ENCODE results near the gene ZNF554.
"Not testable (repeated sequence)": the region's sequence is repeated elsewhere in the genome, so short reads cannot be mapped to it uniquely, and the experiment has no call there.

The ZNF554 gene

DNA sequence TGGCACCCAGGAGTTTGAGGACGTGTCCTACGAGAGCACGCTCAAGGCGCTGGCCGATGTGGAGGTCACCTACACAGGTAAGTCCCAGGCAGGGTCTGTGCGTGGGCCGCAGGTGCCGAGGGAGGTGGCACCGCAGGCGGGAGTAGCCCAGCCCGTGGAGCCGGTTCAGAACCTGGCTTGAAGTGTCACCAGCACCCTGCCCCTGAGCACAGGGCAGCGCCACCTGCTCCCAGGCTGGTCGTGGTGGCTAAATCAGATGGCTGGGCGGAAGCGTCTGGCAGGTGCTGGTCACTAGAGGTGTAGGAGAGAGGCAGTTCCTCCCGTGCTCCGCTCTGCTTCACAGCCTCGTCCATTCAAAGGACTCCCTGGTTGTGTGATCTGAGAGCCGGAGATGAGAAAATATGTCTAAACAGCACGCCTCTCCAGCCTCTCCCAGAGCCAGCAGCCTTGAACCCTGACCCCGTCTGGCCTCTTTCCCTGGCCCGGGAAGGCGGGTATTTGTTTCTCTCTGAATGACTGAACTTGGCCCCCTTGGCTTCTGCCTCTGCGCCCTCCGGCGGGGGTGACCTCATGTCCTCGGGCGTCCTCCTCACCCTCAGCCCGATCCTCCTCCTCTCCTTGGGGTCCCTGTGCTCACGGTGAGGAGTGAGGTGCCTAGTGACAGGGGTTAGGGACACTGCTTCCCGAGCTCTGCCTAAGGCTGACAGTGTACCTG, 29.0 kb upstream of the ZNF554 start:
- no peak for DNase-seq (ENCODE audit: low read depth, low spot score)

DNA sequence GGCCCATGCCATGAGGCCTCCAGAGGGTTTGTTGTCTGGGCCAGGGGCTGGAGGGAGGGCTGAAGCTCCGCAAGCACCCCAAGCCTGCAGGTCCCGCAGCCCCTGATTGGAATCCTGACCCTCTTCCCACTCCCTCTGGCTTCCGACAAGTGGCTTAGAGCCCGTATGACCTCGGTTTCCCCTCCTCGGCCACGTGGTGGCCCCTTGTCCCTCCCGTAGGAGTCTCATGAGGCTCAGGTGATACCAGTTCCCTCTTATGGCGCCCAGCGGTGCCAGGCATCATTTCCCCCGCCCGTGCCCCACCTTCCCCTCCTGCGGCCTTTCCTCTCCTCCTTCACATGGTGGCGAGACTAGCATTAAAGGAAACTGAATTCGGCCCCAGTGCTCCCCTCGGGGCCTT, 28.2 kb upstream of the ZNF554 start:
- DNase-seq (ENCODE audit: low read depth, low spot score) = no peak

DNA sequence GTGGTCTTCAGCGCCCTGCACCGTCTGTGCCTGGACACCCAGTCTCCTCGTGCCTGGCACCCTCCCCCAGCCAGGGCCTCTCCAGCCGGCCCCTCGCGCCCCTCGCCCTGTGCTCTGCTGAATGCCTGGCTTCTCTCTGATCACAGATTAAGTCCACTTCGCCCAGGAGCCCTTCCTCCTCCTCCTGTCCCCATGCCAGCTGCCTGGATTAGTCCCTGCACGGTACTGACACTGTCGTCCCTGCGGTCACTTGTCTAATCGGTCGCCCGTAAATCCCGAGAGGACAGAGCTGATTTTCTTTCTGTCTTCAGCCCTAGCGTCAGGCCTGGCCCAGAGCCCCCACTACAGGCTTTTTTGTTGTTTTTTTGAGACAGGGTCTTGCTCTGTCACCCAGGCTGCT, 27.8 kb upstream of the ZNF554 start:
- no peak for DNase-seq (ENCODE audit: low read depth, low spot score)

DNA sequence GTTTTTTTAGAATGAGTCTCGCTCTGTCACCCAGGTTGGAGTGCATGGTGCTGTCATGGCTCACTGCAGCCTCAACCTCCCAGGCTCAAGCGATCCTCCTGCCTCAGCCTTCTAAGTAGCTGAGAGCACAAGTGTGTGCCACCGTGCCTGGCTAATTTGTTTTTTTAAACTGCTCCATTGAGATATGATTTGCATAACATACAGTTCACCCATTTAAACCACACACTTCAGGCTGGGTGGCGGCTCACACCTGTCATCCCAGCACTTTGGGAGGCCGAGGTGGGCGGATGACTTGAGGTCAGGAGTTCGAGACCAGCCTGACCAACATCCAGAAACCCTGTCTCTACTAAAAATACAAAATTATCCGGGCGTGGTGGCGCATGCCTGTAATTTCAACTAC, 27.0 kb upstream of the ZNF554 start:
- not testable (repeated sequence) for DNase-seq (ENCODE audit: low read depth, low spot score)

DNA sequence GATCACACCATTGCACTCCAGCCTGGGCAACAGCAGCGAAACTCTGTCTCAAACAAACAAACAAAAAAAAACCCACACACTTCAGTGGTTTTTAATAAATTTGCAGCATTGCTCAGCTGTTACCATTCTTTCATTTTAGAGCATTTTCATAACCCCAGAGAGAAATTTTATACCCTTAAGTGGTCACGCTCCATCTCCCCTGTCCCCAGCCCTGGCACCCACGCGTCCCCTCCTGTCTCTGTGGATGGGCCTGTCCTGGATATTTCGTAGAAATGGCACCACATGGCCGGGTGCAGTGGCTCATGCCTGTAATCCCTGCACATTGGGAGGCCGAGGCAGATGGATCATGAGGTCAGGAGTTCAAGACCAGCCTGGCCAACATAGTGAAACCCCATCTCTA, 26.5 kb upstream of the ZNF554 start:
- no peak for DNase-seq (ENCODE audit: low read depth, low spot score)

DNA sequence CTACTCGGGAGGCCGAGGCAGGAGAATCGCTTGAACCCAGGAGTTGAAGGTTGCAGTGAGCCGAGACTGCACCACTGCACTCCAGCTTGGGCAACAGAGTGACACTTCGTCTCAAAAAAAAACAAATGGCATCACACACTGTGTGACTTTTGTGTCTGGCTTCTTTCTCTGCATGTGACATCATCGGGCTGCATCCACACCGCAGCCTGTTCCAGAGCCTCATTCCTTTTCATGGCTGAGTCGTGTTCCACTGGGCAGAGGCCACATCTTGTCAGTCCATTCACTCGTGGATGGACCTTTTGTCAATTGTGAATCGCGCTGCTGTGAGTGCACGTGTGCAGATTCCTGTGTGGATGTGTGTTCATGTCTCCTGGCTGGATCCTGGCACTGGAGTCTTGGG, 26.1 kb upstream of the ZNF554 start:
- DNase-seq (ENCODE audit: low read depth, low spot score) = no peak

DNA sequence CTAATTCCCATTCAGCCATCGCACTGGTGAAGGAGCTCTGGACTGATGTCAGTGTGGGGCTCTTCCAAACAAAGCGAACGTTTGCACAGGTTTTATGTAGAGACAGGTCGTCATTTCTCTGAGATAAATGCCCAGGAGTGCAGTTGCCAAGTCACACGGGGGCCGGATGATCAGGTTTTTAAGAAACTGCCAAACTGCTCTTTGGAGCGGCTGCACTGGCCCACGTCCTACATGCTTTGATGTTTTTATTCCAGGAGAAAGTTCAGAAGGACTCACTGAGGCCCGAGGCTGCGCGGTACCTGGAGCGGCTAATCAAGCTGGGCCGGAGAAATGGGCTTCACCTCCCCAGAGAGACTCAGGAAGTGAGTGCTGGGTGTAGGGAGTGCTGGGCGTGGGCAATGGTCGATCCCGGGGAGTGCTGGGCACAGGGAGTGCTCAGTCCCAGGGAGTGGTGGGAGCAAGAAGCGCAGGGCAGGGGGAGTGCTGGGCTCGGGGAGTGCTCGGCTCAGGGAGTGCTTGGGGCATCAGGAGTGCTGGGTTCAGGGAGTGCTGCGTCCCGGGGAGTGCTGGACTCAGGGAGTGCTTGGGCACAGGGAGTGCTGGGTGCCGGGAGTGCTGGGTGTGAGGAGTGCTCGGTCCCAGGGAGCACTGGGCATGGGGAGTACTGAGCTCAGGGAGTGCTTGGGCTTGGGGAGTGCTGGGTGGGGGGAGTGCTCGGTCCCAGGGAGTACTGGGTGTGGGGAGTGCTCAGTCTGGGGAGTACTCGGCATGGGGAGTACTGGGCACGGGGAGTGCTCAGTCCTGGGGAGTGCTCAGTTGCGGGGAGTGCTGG, 23.6 kb upstream of the ZNF554 start:
- DNase-seq (ENCODE audit: low read depth, low spot score) = no peak

DNA sequence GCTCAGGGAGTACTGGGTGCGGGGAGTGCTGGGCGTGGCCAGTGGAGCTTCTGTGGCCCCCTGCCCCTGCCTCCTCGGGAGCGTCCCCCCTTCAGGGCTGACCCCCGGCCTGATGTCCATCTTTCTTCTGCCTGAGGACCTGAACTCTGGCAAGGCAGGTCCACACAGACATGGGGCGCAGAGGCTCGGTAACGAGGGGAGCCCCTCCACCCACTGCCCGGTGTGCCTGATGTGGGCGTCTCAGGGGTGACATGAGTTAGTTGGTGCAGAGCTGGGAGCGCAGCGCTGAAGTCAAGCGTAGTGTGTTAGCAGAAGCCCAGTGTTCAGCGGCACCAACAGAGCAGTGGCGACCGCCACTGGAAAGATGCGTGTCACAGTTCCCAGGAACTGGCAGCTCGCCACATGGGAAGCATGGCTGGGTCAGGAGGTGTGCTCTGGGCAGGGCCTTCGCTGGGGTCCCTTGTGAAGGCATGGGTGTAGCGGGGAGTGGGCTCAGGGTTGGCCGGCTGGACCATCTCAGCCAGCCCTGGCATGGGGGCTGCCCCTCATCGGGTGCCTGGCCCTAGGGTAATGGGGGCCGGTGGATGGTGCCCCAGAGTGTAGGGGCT, 22.9 kb upstream of the ZNF554 start:
- DNase-seq (ENCODE audit: low read depth, low spot score) = no peak

DNA sequence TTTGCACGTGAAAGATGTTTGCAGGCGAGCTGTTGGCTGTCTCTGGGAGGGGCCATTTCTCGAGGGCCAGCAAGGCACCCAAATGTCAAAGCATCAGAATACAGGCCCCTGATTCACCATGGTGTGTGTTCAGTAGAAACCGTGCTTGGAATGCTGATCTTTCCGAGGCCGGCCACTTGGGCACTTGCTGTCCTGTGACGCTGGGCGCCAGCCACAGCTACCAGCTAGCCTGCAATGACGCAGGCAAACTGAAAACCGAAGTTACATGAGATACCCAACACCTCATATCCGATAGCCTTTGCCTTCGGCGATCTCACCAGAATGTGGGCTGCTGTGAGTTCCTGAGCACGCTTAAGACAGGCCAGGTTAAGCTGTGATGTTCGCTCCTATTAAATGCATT, 22.4 kb upstream of the ZNF554 start:
- DNase-seq (ENCODE audit: low read depth, low spot score) = no peak

DNA sequence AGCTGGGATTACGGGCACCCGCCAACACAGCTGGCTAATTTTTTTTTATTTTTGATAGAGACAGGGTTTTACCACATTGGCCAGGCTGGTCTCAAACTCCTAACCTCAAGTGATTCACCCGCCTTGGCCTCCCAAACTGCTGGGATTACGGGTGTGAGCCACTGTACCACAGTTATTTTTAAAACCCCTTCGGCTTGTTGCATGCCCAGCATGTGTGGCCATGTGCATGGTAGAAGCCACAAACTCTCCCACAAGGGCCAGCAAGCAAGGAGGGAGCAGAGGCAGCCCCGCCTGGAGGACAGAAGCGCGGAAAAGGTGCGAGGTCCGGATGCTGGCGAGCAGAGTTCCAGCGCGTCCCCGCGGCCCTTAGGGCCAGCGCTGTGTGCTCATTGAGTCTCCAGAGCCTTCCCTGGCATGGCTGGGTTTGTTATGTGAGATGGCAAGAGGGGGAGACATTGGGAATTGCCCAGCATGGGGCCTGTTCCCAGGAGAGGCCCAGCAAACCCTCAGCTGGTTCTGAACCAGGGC, 21.4 kb upstream of the ZNF554 start:
- no peak for DNase-seq (ENCODE audit: low read depth, low spot score)

DNA sequence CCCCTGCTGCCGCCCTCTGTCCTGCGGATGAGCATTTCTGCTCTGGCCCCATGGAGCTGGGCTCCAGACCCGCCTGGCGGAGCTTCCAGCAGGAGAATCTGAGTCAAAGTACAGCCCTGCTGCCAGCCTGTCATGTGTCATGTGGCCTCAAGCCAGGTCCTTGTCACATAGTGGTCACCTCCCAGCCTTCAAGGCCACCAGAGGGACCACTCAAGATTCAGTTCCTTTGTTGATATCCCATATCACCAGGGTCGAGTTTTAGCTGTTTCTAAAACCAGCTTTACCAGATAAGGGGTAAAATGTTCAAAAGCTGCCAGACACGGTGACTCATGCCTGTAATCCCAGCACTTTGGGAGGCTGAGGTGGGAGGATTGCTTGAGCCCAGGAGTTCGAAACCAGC, 20.9 kb upstream of the ZNF554 start:
- DNase-seq (ENCODE audit: low read depth, low spot score) = no peak

DNA sequence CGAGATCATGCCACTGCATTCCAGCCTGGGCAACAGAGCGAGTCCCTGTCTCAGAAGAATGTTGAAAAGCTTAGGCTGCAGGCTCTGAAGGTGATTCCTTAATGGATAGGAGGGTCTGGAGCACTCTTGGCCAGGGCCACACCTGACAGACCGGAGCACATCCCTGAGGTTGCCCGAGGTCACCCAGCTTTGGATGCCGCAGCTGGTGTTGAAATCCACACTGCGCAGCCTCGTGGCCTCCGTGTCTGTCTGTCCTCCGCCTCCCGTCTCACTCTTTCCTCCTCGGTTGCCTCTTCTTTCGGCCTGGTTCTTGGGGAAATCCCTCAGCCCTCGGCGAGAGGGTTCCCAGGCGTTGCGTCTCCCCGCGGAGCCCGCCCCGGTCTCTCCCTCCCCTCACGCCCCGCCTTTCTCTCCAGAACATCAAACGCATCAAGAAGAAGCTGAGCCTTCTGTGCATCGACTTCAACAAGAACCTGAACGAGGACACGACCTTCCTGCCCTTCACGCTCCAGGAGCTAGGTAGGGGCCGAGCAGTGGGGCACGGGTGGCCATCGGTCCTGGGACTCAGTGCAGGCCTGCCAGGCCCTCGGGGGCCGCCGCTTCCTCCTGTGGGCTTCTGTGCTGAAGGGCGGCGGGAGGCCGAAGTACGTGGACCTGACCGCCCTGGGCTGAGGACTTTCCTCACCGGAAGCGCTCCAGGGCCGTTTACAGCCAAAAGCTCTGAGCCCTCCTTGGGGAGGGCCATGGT, 20.2 kb upstream of the ZNF554 start:
- no peak for DNase-seq (ENCODE audit: low read depth, low spot score)

DNA sequence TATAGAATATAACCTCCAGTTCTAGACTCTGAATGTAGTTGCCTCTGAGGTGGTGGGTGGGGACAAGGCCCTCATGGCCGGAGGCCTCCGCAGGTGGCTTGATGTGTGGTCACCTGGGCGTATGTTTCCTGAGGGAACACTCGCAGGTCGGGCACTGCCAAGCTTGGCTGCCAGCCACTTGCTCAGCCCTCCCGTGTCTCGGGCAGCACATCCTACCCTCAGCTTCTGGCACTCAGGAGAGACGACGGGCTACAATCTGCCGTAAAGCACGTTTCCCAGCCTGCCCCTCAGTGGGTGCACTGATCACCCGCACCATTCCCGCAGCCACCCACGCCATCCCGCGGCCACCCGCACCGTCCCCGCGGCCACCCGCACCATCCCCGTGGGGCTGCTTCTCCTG, 19.2 kb upstream of the ZNF554 start:
- DNase-seq (ENCODE audit: low read depth, low spot score) = no peak

DNA sequence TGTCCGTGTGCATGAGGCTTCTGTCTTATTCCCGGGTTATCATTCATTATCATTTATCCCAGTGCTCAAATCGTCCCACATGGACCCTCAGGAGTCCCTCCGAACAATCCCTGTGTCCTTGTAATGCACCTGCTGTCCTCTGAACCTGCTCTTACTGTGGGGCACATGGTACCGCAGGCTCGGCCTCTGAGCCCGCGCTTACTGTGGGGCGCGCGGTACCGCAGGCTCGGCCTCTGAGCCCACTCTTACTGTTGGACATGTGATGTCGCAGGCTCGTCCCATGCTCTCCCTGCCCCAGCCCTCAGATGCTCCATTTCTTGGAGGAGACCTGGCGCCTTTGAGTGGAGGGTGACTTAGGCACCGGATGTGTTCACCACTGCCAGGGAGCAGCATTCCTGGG, 16.8 kb upstream of the ZNF554 start:
- DNase-seq (ENCODE audit: low read depth, low spot score) = no peak

DNA sequence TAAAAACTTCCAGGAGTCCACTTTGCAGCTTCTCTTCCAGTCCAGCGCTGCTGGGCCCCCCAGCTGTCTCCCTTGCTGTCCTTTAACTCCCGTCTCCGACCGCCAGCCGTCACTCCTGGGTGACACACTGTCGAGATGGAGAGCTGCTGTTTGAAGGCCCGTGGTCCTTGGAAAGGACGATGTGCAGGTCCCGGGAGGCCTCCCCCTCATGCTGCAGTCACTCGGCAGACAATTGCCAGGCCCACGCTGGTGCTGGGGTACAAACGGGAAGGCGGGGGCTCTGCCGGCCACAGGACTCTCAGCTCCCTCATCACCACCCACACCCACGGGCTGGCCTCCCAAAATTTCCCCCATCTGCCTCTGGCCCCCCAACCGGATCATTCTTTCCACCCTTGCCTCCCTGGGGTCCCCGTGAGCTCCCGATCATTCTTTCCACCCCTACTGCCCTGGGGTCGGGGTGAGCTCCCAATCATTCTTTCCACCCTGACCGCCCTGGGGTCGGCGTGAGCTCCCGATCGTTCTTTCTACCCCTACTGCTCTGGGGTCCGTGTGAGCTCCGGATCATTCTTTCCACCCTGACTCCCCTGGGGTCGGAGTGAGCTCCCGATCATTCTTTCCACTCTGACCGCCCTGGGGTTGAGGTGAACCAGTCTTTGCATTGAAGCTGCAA, 16.0 kb upstream of the ZNF554 start:
- no peak for DNase-seq (ENCODE audit: low read depth, low spot score)

DNA sequence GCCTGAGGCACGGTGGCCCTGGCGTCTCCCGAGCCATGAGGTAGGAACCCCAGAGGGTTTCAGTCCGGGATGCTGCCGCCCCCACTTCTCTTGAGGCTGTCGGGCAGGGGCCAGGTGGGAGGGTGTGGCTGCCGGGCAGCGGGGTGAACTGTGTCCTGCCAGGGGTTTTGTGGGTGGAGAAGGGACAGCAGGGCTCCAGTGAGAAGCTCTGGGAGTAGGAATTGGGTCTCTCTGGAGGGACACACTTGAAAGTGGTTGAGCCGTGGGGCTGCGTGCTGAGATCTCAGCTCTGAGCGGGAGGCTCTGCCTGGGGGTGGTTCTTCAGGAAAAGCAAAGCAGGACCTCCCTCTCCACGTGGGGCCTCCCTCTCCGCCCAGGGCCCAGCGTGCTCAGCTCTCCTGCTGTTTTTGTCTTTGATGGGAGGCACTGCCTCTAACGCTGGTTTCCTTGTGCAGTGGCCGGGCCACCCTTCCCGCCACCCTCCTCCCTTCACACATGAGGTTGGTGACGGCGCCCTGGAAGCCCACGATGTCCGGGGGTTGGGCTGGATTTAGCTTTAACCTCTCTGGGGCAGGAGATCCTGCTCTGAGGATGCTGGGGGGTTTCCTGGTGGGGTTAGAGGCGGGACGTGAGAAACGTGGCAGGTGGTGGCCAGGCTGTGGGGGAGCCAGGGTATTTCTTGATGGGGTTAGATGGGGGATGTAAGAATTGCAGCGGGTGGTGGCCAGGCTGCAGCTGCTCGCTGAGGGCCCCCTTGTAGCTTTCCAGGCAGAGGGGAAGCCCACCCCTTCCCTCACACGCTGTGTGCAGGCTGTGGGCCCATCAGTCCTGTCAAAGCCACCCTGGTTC, 15.3 kb upstream of the ZNF554 start:
- DNase-seq (ENCODE audit: low read depth, low spot score) = no peak

DNA sequence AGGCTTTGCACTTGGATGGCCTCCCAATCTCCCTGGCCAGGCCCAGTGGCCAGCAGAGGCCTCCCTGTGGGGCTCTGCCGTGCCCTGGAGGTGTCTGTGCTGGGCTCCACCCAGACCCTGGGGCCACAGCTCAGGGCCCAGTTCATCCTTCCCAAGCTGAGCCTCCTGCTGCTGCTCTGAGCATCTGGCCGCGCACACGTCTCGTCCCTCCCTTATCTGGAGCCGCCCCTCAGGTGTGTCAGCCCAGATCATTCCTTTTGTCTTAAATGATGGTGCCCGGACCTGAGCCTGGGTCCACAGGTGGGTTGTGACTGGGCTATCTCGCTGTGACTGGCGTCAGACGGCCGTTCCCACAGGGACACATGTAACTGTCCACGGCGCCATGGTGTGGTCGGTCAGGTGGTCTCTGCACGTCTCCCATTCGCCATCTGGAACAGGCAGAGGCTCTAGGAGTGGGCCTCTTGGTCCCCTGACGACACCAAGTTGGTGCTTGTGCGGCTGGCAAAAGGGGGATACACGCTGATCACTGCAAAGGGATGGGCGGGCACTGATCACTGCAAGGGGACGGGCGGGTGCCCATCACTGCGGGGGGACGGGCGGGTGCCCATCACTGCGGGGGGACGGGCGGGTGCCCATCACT, 14.3 kb upstream of the ZNF554 start:
- no peak for DNase-seq (ENCODE audit: low read depth, low spot score)

DNA sequence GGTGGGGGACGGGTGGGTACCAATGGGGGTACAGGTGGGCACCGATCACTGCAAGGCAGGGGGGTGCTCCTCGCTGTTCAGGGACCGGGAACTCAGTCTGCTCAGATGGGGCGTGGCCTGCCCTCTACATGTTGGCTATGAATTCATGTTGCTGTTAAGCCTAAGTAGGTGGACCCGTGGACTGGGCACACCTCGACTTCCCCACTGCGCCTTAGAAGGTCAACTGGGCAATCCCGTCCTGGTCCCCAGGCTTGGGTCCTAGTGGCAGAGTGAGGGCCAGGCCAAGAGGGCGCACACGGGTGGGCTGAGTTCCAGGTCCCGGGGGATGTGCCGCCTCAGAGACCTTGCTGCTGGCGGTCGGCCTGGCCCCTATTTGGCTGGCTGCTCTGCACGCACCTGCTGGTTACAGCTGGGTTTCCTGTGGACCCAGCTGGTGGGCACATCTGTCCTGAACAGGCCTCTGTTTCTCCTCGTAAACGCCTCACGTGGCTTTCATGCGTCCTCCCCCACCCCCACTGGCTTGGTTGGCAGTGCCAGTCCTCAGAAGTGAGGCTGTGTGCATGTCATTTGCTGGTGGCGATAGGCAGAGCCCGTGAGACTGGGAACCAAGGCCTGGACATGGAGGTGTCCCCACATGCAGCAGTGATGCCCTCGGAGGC, 13.5 kb upstream of the ZNF554 start:
- no peak for DNase-seq (ENCODE audit: low read depth, low spot score)

DNA sequence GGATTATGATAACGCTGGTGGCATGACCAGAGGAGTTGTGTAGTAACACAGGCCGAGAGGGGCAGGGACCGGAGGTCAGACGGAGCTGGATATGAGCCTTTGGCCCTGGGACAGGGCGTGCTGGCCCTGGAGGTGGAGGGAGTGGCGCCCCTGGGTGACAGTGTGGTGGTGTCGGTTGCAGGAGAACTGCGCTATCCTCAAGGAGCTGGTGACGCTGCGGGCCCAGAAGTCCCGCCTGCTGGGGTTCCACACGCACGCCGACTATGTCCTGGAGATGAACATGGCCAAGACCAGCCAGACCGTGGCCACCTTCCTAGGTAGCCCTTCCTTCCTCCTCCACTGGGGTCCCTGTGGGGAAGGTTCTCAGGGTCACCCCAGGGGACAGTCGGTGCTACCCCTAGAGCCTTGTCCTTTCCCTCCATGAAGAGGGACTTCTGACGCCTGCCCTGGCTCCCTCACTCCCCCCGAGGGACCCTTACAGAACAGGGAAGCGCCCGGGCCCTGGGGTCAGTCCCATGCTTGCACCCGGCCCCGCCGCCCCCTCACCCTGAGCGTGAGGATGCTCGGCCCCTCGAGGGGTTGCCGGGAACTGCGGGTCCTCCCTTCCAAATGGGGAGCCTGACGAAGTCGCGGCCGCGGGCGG, 12.8 kb upstream of the ZNF554 start:
- no peak for DNase-seq (ENCODE audit: low read depth, low spot score)
